Measurements from ENCODE around the gene PRPS2. TPM values are rescaled to one million over a fixed set of nuclear protein-coding genes. Genes with fewer than 3 reads are reported as not detected.

The PRPS2 gene
- total and polyA plus RNA-seq, 2 of the 8 experiments (the other 6 are each of a cell fraction or from before 2014, with no cell fraction given) = 11.8 to 31.4 TPM

GRCh38 chrX:12758291-12758690 lies 32.9 kb upstream of the PRPS2 start:
- no peak overlapping the region for H3K4me3 ChIP-seq (ENCODE audit: extremely low read depth in 1 of 4, insufficient read depth in 2 of 4, low read depth in 3 of 4, low read length in 4 of 4)
- DNase-seq (ENCODE audit: low read depth in 1 of 2, low spot score in 2 of 2) = no peak
- no peak overlapping the region for H4K5ac ChIP-seq (ENCODE audit: insufficient read length, low read depth, low read length)
- no peak overlapping the region for H2AFZ ChIP-seq (ENCODE audit: low read length)
- no peak for FAIRE-seq
- H3K18ac ChIP-seq (ENCODE audit: extremely low read depth, low read length) = no peak overlapping the region
- H3K23ac ChIP-seq (ENCODE audit: insufficient read length) = no peak overlapping the region
- H4K91ac ChIP-seq (replicated peaks; ENCODE audit: insufficient read length, low read length) = no peak overlapping the region
- no peaks in the 10 kb centered on the region for H4K20me1 ChIP-seq (replicated peaks in 1 of 2; ENCODE audit: control insufficient read depth in 1 of 2, insufficient read depth in 2 of 2, low read length in 2 of 2)
- no peak overlapping the region for H3K14ac ChIP-seq (ENCODE audit: insufficient read length)
- ChIA-PET POLR2A (ENCODE audit: partially characterized antibody) (no interaction called here), CTCF (ENCODE audit: partially characterized antibody) (interaction anchor here (1.0 kb wide), 1 partner anchor 13 kb away, joined by 5 read pairs; no protein-coding TSS in a partner anchor)
- no peak overlapping the region for H3K9ac ChIP-seq (replicated peaks in 1 of 4; ENCODE audit: extremely low read depth in 1 of 4, low read depth in 3 of 4, low read length in 3 of 4)
- H3K56ac ChIP-seq (replicated peaks; ENCODE audit: insufficient read length, low read depth, low read length) = no peak overlapping the region
- 84% methylated on average over 3 of the region's 3 CpGs; no CpG with 5 or more reads in 1 of the 2 experiments for WGBS, 2 experiments (ENCODE audit: extremely low coverage in 1 of 2, insufficient coverage in 1 of 2, insufficient read length in 1 of 2, insufficient replicate concordance in 2 of 2, low coverage in 1 of 2, low lambda C conversion rate in 2 of 2, missing lambda C conversion rate in 1 of 2)
- no peaks in the 10 kb centered on the region for H3K27me3 ChIP-seq (replicated peaks in 1 of 4; ENCODE audit: control insufficient read depth in 3 of 4, extremely low read depth in 1 of 4, insufficient read depth in 3 of 4, low read length in 3 of 4)
- H2BK5ac ChIP-seq (ENCODE audit: low read depth, low read length) = no peak overlapping the region
- H3K4ac ChIP-seq (replicated peaks; ENCODE audit: insufficient read length, low read depth, low read length) = no peak overlapping the region
- H3K9me3 ChIP-seq (ENCODE audit: insufficient read depth in 2 of 2, low read depth in 1 of 2, low read length in 1 of 2) = no peaks in the 10 kb centered on the region
- H2BK12ac ChIP-seq (ENCODE audit: low read depth, low read length) = no peak overlapping the region
- no peak overlapping the region for H4K8ac ChIP-seq (ENCODE audit: extremely low read depth, insufficient read depth, low read length)
- H2BK120ac ChIP-seq (replicated peaks; ENCODE audit: low read depth, low read length) = no peak overlapping the region
- no peaks in the 10 kb centered on the region for H3K79me1 ChIP-seq (ENCODE audit: low read depth, low read length)
- H3K4me1 ChIP-seq (replicated peaks in 1 of 4; ENCODE audit: control insufficient read depth in 3 of 4, insufficient read depth in 4 of 4, low read length in 3 of 4) = no peaks in the 10 kb centered on the region
- no peak overlapping the region for H3K4me2 ChIP-seq (ENCODE audit: insufficient read depth in 1 of 2, low read depth in 2 of 2, low read length in 2 of 2)
- H3K36me3 ChIP-seq (ENCODE audit: control insufficient read depth in 2 of 4, insufficient read depth in 4 of 4, low read length in 3 of 4) = no peaks in the 10 kb centered on the region
- H2AK5ac ChIP-seq (ENCODE audit: low read depth, low read length) = no peak overlapping the region
- no peak overlapping the region for H3K27ac ChIP-seq (ENCODE audit: low read depth, low read length)
- no peaks in the 10 kb centered on the region for H3K23me2 ChIP-seq (ENCODE audit: low read depth, low read length)
- no peak for TF ChIP-seq CREB1 (IDR thresholded peaks at IDR 0.05)
- no peak for TF ChIP-seq RFX5 (IDR thresholded peaks at IDR 0.05; ENCODE audit: borderline replicate concordance, low read depth, low read length)
- no peak for TF ChIP-seq HDAC2 (IDR thresholded peaks at IDR 0.05; ENCODE audit: borderline replicate concordance in 1 of 2, low read depth in 2 of 2, low read length in 2 of 2)
- TF ChIP-seq, protein P1, sequence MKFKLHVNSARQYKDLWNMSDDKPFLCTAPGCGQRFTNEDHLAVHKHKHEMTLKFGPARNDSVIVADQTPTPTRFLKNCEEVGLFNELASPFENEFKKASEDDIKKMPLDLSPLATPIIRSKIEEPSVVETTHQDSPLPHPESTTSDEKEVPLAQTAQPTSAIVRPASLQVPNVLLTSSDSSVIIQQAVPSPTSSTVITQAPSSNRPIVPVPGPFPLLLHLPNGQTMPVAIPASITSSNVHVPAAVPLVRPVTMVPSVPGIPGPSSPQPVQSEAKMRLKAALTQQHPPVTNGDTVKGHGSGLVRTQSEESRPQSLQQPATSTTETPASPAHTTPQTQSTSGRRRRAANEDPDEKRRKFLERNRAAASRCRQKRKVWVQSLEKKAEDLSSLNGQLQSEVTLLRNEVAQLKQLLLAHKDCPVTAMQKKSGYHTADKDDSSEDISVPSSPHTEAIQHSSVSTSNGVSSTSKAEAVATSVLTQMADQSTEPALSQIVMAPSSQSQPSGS (IDR thresholded peaks at IDR 0.05; ENCODE audit: low read length) = no peak
- TF ChIP-seq SP4 (IDR thresholded peaks at IDR 0.05; ENCODE audit: low read length) = no peak
- TF ChIP-seq EP300 (IDR thresholded peaks at IDR 0.05; ENCODE audit: borderline replicate concordance in 1 of 2, low read depth in 2 of 2, low read length in 2 of 2) = no peak
- no peak overlapping the region for H2BK20ac ChIP-seq (ENCODE audit: low read length)
- no peaks in the 10 kb centered on the region for H3K79me2 ChIP-seq (ENCODE audit: control insufficient read depth in 1 of 2, insufficient read depth in 2 of 2, low read length in 2 of 2)
- H2BK15ac ChIP-seq (ENCODE audit: low read length) = no peak overlapping the region
